Measurements from ENCODE around the gene TEX52. TPM values are rescaled to one million over a fixed set of nuclear protein-coding genes. Genes with fewer than 3 reads are reported as not detected.

TEX52 gene
- total and polyA plus RNA-seq, 4 donors = not detected

DNA sequence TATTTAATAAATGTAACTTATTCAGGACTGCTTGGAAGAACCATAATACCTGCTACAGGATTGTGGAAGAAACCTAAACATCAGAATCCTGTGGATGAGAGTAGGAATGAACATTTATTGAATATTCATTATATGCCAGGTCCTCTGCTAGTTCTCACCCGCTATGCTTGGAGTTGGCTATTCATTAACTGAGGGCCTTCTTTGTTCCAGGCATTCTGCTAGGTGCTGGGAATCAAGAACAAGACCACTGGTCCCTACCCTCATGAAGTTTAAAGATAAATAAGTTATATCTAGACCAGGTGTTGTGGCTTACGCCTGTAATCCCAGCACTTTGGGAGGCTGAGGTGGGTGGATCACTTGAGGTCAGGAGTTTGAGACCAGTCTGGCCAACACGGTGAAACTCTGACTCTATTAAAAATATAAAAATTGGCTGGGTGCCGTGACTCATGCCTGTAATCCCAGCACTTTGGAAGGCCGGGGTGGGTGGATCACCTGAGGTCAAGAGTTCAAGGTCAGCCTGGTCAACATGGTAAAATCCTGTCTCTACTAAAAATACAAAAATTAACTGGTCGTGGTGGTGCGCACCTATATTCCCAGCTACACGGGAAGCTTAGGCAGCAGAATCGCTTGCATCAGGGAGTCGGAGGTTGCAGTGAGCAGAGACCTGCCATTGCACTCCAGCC, 30.1 kb upstream of the TEX52 start:
- Histone ChIP-seq H3K27me3 (ENCODE audit: control insufficient read depth in 4 of 4, insufficient read depth in 4 of 4, low read length in 3 of 4) (no peaks in the 10 kb centered on the region), H3K27ac (ENCODE audit: low read depth in 1 of 2, low read length in 2 of 2) (no peak overlapping the region), H3K36me3 (ENCODE audit: control insufficient read depth in 4 of 4, insufficient read depth in 3 of 4, low read depth in 1 of 4, low read length in 3 of 4) (no peaks in the 10 kb centered on the region), H3K9me3 (ENCODE audit: control insufficient read depth in 4 of 4, low read length in 3 of 4) (no peaks in the 10 kb centered on the region), H3K4me3 (ENCODE audit: low read depth in 1 of 3, low read length in 3 of 3) (no peak overlapping the region), H3K9ac (ENCODE audit: low read depth in 1 of 2, low read length in 2 of 2) (no peak overlapping the region), H3K4me1 (ENCODE audit: control insufficient read depth in 4 of 4, insufficient read depth in 4 of 4, low read length in 3 of 4) (peaks cover 0 to 12% (median 4%) of the 10 kb centered on the region in 4 donors)
- whole genome bisulfite sequencing = 76% methylated on average over 10 of the region's 10 CpGs
- no peak for TF ChIP-seq TAF1 (conservative IDR thresholded peaks at IDR 0.05)
- TF ChIP-seq YY1 (IDR thresholded peaks at IDR 0.05) = no peak
- TF ChIP-seq NR2F2 (IDR thresholded peaks at IDR 0.05) = no peak
- TF ChIP-seq GABPA (IDR thresholded peaks at IDR 0.05 in 1 of 2, conservative IDR thresholded peaks at IDR 0.05 in 1 of 2) = no peak
- peak in 1 of 2 donors; percentile 22 for TF ChIP-seq HNF4A (conservative IDR thresholded peaks at IDR 0.05)
- DNase-seq (ENCODE audit: low spot score) = no peak

GRCh38 chr12:2884810-2885209, 28.0 kb upstream of the TEX52 start:
- Histone ChIP-seq H3K36me3 (ENCODE audit: control insufficient read depth in 4 of 4, insufficient read depth in 3 of 4, low read depth in 1 of 4, low read length in 3 of 4) (no peaks in the 10 kb centered on the region), H3K27me3 (ENCODE audit: control insufficient read depth in 4 of 4, insufficient read depth in 4 of 4, low read length in 3 of 4) (no peaks in the 10 kb centered on the region), H3K4me3 (ENCODE audit: low read depth in 1 of 3, low read length in 3 of 3) (no peak overlapping the region), H3K9me3 (ENCODE audit: control insufficient read depth in 4 of 4, low read length in 3 of 4) (no peaks in the 10 kb centered on the region), H3K27ac (ENCODE audit: low read depth in 1 of 2, low read length in 2 of 2) (no peak overlapping the region), H3K4me1 (ENCODE audit: control insufficient read depth in 4 of 4, insufficient read depth in 4 of 4, low read length in 3 of 4) (peaks cover 0 to 7% (median 0%) of the 10 kb centered on the region in 4 donors), H3K9ac (ENCODE audit: low read depth in 1 of 2, low read length in 2 of 2) (no peak overlapping the region)
- no peak for DNase-seq (ENCODE audit: low spot score)
- 33% methylated on average over 2 of the region's 2 CpGs for WGBS
- no peak for TF ChIP-seq MAX (IDR thresholded peaks at IDR 0.05)
- peak in 1 of 2 donors; percentile 7 for TF ChIP-seq HNF4A (conservative IDR thresholded peaks at IDR 0.05)
- no peak for TF ChIP-seq ATF3 (IDR thresholded peaks at IDR 0.05)
- no peak for TF ChIP-seq JUND (IDR thresholded peaks at IDR 0.05)
- no peak for TF ChIP-seq FOXA1 (IDR thresholded peaks at IDR 0.05)

DNA sequence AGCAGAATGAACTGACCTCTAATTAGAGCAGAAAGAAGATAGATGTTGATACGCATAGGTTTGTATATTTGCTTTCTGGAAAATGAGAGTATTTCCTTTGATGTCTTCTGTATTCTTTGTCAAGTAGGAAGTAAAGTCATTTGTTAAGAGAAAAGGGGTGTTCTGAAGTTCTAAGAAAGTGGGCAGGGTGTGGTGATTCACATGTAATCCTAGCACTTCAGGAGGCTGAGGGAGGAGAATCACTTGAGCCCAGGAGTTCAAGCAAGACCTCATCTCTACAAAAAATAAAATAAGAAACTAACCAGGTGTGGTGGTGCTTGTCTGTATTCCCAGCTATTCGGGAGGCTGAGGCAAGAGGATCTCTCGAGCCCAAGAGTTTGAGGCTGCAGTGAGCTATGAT, 23.0 kb upstream of the TEX52 start:
- Histone ChIP-seq H3K27ac (ENCODE audit: low read depth in 1 of 2, low read length in 2 of 2) (no peak overlapping the region), H3K4me1 (ENCODE audit: control insufficient read depth in 4 of 4, insufficient read depth in 4 of 4, low read length in 3 of 4) (peaks cover 3 to 18% (median 12%) of the 10 kb centered on the region in 4 donors), H3K27me3 (ENCODE audit: control insufficient read depth in 4 of 4, insufficient read depth in 4 of 4, low read length in 3 of 4) (no peaks in the 10 kb centered on the region), H3K36me3 (ENCODE audit: control insufficient read depth in 4 of 4, insufficient read depth in 3 of 4, low read depth in 1 of 4, low read length in 3 of 4) (no peaks in the 10 kb centered on the region), H3K4me3 (ENCODE audit: low read depth in 1 of 3, low read length in 3 of 3) (no peak overlapping the region), H3K9ac (ENCODE audit: low read depth in 1 of 2, low read length in 2 of 2) (no peak overlapping the region), H3K9me3 (ENCODE audit: control insufficient read depth in 4 of 4, low read length in 3 of 4) (no peaks in the 10 kb centered on the region)
- no peak for TF ChIP-seq RAD21 (IDR thresholded peaks at IDR 0.05)
- TF ChIP-seq GABPA (IDR thresholded peaks at IDR 0.05 in 1 of 2, conservative IDR thresholded peaks at IDR 0.05 in 1 of 2) = no peak
- no peak for TF ChIP-seq ATF3 (IDR thresholded peaks at IDR 0.05)
- TF ChIP-seq, protein P1, sequence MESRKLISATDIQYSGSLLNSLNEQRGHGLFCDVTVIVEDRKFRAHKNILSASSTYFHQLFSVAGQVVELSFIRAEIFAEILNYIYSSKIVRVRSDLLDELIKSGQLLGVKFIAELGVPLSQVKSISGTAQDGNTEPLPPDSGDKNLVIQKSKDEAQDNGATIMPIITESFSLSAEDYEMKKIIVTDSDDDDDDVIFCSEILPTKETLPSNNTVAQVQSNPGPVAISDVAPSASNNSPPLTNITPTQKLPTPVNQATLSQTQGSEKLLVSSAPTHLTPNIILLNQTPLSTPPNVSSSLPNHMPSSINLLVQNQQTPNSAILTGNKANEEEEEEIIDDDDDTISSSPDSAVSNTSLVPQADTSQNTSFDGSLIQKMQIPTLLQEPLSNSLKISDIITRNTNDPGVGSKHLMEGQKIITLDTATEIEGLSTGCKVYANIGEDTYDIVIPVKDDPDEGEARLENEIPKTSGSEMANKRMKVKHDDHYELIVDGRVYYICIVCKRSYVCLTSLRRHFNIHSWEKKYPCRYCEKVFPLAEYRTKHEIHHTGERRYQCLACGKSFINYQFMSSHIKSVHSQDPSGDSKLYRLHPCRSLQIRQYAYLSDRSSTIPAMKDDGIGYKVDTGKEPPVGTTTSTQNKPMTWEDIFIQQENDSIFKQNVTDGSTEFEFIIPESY (IDR thresholded peaks at IDR 0.05) = no peak
- no peak for TF ChIP-seq FOXA1 (IDR thresholded peaks at IDR 0.05)
- TF ChIP-seq RXRA (IDR thresholded peaks at IDR 0.05) = no peak
- no peak for TF ChIP-seq CTCF (IDR thresholded peaks at IDR 0.05; ENCODE audit: low read depth, low read length, missing input control)
- TF ChIP-seq NR2F2 (IDR thresholded peaks at IDR 0.05) = no peak
- TF ChIP-seq SP1 (IDR thresholded peaks at IDR 0.05) = no peak
- TF ChIP-seq HNF4A (conservative IDR thresholded peaks at IDR 0.05) = no peak
- no peak for TF ChIP-seq HNF4G (IDR thresholded peaks at IDR 0.05)
- no peak for TF ChIP-seq EGR1 (IDR thresholded peaks at IDR 0.05; ENCODE audit: low read depth in 2 of 2)
- WGBS = 98% methylated on average over 3 of the region's 3 CpGs
- DNase-seq (ENCODE audit: low spot score) = no peak

Data from liver (tissue), 9 donors.